Neutrophil (primary cell): ENCODE data around the gene ADAMTS17.

Source experiments
- H3K27ac ChIP-seq: fragments of 200-600 bp; sonication (generic); 2 replicates; pipeline ENCODE4 v1.5.1; 2016; ENCODE audit warnings: mild to moderate bottlenecking, moderate library complexity
- H3K27me3 ChIP-seq: fragments of 200-600 bp; sonication (generic); 2 replicates; pipeline ENCODE4 v1.6.0; 2016; ENCODE audit warnings: mild to moderate bottlenecking
- H3K36me3 ChIP-seq: fragments of 200-600 bp; sonication (generic); 2 replicates; pipeline ENCODE4 v1.5.1; 2017
- H3K4me1 ChIP-seq, 2 experiments: fragments of 200-600 bp in 1 of 2; sonication (generic) in 1 of 2; 1 replicate in 1 of 2; 2 replicates in 1 of 2; pipeline versions ENCODE4 v1.5.1 to v1.6.1; 2013 to 2016; ENCODE audit warnings: low read depth in 1 of 2, low read length in 1 of 2, mild to moderate bottlenecking in 1 of 2, moderate library complexity in 1 of 2; ENCODE audit not compliant: control insufficient read depth in 1 of 2, insufficient read depth in 1 of 2
- H3K4me3 ChIP-seq, 2 experiments: fragments of 200-600 bp in 1 of 2; sonication (generic) in 1 of 2; 1 replicate in 1 of 2; 2 replicates in 1 of 2; pipeline ENCODE4 v1.5.1; 2013 to 2016; ENCODE audit warnings: low read depth in 1 of 2, low read length in 1 of 2, mild to moderate bottlenecking in 1 of 2, moderate library complexity in 1 of 2
- H3K9me3 ChIP-seq: fragments of 200-600 bp; sonication (generic); 2 replicates; pipeline ENCODE4 v1.5.1; 2016
- TF ChIP-seq, protein P1 (sequence below): fragments of 200-600 bp; sonication (generic); IDR thresholded peaks from 2 replicates; pipeline ENCODE4 v1.5.1; 2016; ENCODE audit warnings: antibody characterized with exemption

ADAMTS17 gene

DNA sequence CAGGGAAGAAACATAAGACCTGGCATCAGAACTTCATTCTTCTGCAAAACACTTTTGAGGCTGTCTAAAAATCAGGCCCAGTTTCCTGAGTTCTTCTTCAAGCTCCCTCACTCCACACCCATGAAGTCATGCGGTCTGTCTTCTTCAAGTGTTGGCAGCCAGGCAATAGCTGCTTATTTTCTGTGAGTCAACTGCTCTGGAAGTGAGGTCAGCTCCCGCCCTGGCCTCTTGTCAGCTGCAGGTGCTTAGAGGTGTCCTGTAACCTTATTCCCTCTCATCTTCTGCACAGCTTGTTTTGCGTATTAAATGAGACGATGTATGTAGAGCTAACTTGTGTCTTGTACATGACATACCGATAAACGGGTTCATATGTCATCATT is 226.1 kb downstream of the ADAMTS17 start:
- Histone ChIP-seq H3K4me1 (no peaks in the 10 kb centered on the region), H3K9me3 (no peaks in the 10 kb centered on the region), H3K27ac (no peak overlapping the region), H3K4me3 (no peak overlapping the region), H3K36me3 (no peaks in the 10 kb centered on the region), H3K27me3 (peaks cover 15% of the 10 kb centered on the region)
- TF ChIP-seq, protein P1, sequence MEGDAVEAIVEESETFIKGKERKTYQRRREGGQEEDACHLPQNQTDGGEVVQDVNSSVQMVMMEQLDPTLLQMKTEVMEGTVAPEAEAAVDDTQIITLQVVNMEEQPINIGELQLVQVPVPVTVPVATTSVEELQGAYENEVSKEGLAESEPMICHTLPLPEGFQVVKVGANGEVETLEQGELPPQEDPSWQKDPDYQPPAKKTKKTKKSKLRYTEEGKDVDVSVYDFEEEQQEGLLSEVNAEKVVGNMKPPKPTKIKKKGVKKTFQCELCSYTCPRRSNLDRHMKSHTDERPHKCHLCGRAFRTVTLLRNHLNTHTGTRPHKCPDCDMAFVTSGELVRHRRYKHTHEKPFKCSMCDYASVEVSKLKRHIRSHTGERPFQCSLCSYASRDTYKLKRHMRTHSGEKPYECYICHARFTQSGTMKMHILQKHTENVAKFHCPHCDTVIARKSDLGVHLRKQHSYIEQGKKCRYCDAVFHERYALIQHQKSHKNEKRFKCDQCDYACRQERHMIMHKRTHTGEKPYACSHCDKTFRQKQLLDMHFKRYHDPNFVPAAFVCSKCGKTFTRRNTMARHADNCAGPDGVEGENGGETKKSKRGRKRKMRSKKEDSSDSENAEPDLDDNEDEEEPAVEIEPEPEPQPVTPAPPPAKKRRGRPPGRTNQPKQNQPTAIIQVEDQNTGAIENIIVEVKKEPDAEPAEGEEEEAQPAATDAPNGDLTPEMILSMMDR, result no peak

DNA sequence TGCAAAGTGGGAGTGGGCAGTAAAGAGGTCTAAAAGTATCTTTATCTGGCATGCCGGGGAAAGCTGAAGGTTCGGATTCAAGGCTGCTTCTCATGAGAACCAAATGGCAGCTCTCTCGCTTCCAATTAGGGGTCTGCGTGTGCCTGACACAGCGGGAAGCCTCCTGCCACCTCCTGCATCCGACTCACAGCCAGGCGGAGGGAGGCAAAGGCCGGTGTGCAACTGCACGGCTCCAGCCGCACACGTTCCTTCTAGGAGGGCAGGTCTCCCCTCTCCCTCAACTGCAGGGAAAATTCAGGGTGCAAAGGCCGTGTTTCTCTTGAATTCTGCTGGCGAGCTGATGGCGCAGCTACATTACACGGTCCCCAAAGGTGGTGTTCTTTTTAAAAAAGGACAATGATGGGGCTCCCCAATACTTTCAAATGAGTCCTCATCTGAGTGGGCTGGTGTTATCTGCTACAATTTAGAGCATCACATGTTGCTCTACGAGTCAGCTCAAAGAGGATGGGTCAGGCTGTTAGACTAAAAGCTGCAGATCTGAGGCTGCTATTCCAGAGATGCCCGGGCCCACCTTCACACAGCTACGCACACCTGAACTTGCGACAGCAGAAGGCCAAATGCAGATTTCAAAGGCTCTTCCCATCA is 226.6 kb downstream of the ADAMTS17 start:
- TF ChIP-seq, protein P1, result no peak
- no peaks in the 10 kb centered on the region for H3K9me3 ChIP-seq
- H3K4me3 ChIP-seq, result no peak overlapping the region
- H3K27me3 ChIP-seq, result peaks cover 15% of the 10 kb centered on the region
- H3K27ac ChIP-seq, result no peak overlapping the region
- H3K36me3 ChIP-seq, result no peaks in the 10 kb centered on the region
- no peaks in the 10 kb centered on the region for H3K4me1 ChIP-seq

DNA sequence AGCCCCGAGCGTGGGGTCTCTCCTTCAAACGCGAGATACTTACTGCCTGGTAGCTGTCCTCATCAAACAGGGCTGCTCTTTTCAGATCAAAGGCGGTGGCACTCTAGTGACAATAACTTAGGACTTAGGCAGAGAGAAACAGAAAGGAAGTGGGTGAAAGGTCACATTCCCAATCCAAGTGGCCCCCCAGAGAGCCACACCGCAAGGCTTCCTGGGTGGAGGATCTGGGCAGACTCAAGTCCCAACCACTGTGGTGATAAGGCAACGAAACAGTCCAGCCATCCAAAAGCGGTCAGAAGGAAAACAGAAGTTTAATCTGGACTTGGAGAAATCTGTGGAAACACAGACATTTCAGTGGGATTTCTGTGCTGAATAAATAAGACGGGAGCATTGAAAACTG is 227.2 kb downstream of the ADAMTS17 start:
- Histone ChIP-seq H3K4me1 (no peaks in the 10 kb centered on the region), H3K27ac (no peak overlapping the region), H3K36me3 (no peaks in the 10 kb centered on the region), H3K27me3 (peaks cover 15% of the 10 kb centered on the region), H3K9me3 (no peaks in the 10 kb centered on the region), H3K4me3 (no peak overlapping the region)
- TF ChIP-seq, protein P1, result no peak

DNA sequence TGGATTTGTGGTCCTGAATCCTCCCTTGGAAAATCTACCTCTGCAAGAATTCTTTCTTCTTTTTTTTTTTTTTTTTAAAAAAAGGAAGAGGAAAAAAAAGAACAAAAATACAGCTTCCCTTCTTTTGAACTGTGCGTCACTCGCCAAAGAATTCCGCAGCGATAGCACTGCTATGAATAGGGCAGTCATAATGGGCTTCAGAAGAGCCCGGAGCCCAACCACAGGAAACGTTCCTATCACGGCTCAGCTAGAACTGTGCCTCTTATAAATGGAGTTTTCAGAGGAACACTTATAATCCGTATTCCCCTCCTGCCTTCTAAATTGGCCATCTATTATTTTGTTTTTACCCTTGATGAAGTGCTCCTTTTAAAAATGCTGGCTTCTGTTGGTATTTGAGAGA is 227.7 kb downstream of the ADAMTS17 start:
- Histone ChIP-seq H3K4me3 (no peak overlapping the region), H3K36me3 (no peaks in the 10 kb centered on the region), H3K27ac (no peak overlapping the region), H3K9me3 (no peaks in the 10 kb centered on the region), H3K4me1 (no peaks in the 10 kb centered on the region), H3K27me3 (peaks cover 15% of the 10 kb centered on the region)
- TF ChIP-seq, protein P1, result no peak

DNA sequence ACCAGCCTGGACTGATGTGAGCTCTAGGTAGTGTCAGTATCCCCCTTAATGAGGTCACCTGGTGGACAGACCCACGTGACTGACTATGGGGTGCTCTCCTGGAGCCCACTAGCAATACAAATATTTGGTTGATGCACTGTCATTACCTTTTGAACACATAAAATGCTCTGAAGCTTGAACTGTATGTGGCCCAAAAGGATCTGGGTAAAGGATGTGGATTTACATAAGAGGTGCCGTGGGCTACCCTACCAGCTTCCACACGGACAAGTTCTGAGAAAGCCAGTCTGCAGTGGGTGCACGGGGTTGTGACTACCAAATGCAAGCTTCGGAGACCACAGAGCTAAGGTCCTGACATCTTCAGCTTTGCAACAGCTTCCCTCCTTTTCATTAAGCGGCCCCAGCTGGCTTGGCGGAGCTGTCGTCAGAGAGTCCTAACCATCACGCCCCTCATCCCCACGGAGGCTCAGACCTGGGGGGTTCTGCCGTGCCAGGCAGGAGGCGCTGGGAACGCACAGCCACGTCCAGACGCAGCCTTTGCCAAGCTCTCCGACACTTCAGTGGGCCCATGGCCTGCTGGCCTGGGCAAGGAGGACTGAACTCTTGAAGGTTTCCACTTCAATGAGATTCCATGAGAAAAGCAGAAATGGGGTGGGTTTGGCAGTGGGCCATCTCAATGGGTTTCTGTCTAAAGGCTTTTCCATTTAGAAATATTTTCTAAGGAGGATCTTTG is 228.3 kb downstream of the ADAMTS17 start:
- TF ChIP-seq, protein P1, result no peak
- no peaks in the 10 kb centered on the region for H3K36me3 ChIP-seq
- H3K27me3 ChIP-seq, result peaks cover 15% of the 10 kb centered on the region
- H3K4me3 ChIP-seq, result no peak overlapping the region
- H3K27ac ChIP-seq, result no peak overlapping the region
- H3K4me1 ChIP-seq, result no peaks in the 10 kb centered on the region
- H3K9me3 ChIP-seq, result no peaks in the 10 kb centered on the region
